Measurements from ENCODE around the gene ANKMY2.
A peak's percentile ranks its signal among the peaks of the same experiment; 100 is the strongest.

The ANKMY2 gene

GRCh38 chr7:16564909-16565426 lies 80.6 kb downstream of the ANKMY2 start:
- DNase-seq: peak; percentile 77

GRCh38 chr7:16564023-16564380 lies 81.6 kb downstream of the ANKMY2 start:
- no peak for DNase-seq

- DNase-seq: no peak
Observed at GRCh38 chr7:16563281-16564022, 82.1 kb downstream of the ANKMY2 start.

- DNase-seq: no peak
Observed at GRCh38 chr7:16562456-16563220, 82.9 kb downstream of the ANKMY2 start.

- no peak for DNase-seq
Observed at GRCh38 chr7:16561943-16562342, 83.6 kb downstream of the ANKMY2 start.

GRCh38 chr7:16559497-16560179 lies 85.9 kb downstream of the ANKMY2 start:
- no peak for DNase-seq

GRCh38 chr7:16558761-16559302 lies 86.7 kb downstream of the ANKMY2 start:
- no peak for DNase-seq

GRCh38 chr7:16556359-16556758 lies 89.2 kb downstream of the ANKMY2 start:
- DNase-seq: no peak

GRCh38 chr7:16554518-16555236 lies 90.9 kb downstream of the ANKMY2 start:
- no peak for DNase-seq

GRCh38 chr7:16550671-16551070 lies 94.9 kb downstream of the ANKMY2 start:
- DNase-seq: no peak

All from NCI-H1417 treated with DMSO at 0.1 percent for 48 hours (cell line).